ENCODE data around the gene NPHP4. TPM values are rescaled to one million over a fixed set of nuclear protein-coding genes. Genes with fewer than 3 reads are reported as not detected.

The NPHP4 gene
- total and polyA plus RNA-seq, 4 donors, result 1.7 to 5.6 (median 3.5) TPM

GRCh38 chr1:5948681-5949005 lies 43.6 kb downstream of the NPHP4 start:
- no peaks in the 10 kb centered on the region for H3K27me3 ChIP-seq (ENCODE audit: control insufficient read depth in 4 of 4, insufficient read depth in 4 of 4, low read length in 3 of 4)
- no peak overlapping the region for H3K4me3 ChIP-seq (ENCODE audit: low read depth in 1 of 3, low read length in 3 of 3)
- TF ChIP-seq TAF1 (conservative IDR thresholded peaks at IDR 0.05) (no peak), JUND (IDR thresholded peaks at IDR 0.05) (no peak), HNF4G (IDR thresholded peaks at IDR 0.05) (no peak), FOXA2 (IDR thresholded peaks at IDR 0.05) (no peak), YY1 (IDR thresholded peaks at IDR 0.05) (no peak), ZBTB33 (IDR thresholded peaks at IDR 0.05) (no peak), RXRA (IDR thresholded peaks at IDR 0.05) (no peak), CTCF (IDR thresholded peaks at IDR 0.05; ENCODE audit: low read depth, low read length, missing input control) (no peak), NR2F2 (IDR thresholded peaks at IDR 0.05) (no peak), GABPA (IDR thresholded peaks at IDR 0.05 in 1 of 2, conservative IDR thresholded peaks at IDR 0.05 in 1 of 2) (no peak), MAX (IDR thresholded peaks at IDR 0.05) (no peak), REST (IDR thresholded peaks at IDR 0.05) (no peak), RAD21 (IDR thresholded peaks at IDR 0.05) (no peak), SP1 (IDR thresholded peaks at IDR 0.05) (no peak), EGR1 (IDR thresholded peaks at IDR 0.05; ENCODE audit: low read depth in 2 of 2) (no peak), FOXA1 (IDR thresholded peaks at IDR 0.05) (no peak), HNF4A (conservative IDR thresholded peaks at IDR 0.05) (no peak), ATF3 (IDR thresholded peaks at IDR 0.05) (no peak)
- 85% methylated on average over 4 of the region's 4 CpGs for WGBS
- H3K4me1 ChIP-seq (ENCODE audit: control insufficient read depth in 4 of 4, insufficient read depth in 4 of 4, low read length in 3 of 4), result peaks cover 0 to 10% (median 8%) of the 10 kb centered on the region in 4 donors
- H3K27ac ChIP-seq (ENCODE audit: low read depth in 1 of 2, low read length in 2 of 2), result no peak overlapping the region
- H3K36me3 ChIP-seq (ENCODE audit: control insufficient read depth in 4 of 4, insufficient read depth in 3 of 4, low read depth in 1 of 4, low read length in 3 of 4), result no peaks in the 10 kb centered on the region
- H3K9ac ChIP-seq (ENCODE audit: low read depth in 1 of 2, low read length in 2 of 2), result no peak overlapping the region
- H3K9me3 ChIP-seq (ENCODE audit: control insufficient read depth in 4 of 4, low read length in 3 of 4), result no peaks in the 10 kb centered on the region
- no peak for DNase-seq (ENCODE audit: low spot score)

All from liver (tissue), 9 donors.